ENCODE measurements around the gene IQCF6.

DNA sequence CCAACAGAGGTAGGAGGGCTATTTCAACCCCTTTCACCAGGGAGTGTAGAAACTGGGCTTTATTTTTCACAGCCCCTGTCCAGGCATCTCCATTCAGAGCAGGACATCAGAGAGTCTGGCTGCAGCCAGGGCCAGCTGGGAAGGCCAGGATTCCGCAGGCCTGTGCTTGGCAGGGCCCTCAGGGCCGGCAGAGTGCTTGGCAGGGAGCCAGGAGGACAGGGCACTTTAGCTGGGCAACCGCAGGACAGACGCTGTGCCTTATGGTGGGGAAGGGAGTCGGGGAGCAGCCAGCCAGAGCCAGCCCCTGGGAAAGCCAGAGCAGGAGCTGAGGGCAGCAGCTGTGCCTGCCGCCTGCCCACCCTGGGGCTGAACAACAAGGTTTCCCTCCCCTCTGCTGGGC lies 34.5 kb upstream of the IQCF6 start:
- TF ChIP-seq CTCF (IDR thresholded peaks at IDR 0.05; ENCODE audit: insufficient read depth, low read length) = no peak
- TF ChIP-seq, protein P1, sequence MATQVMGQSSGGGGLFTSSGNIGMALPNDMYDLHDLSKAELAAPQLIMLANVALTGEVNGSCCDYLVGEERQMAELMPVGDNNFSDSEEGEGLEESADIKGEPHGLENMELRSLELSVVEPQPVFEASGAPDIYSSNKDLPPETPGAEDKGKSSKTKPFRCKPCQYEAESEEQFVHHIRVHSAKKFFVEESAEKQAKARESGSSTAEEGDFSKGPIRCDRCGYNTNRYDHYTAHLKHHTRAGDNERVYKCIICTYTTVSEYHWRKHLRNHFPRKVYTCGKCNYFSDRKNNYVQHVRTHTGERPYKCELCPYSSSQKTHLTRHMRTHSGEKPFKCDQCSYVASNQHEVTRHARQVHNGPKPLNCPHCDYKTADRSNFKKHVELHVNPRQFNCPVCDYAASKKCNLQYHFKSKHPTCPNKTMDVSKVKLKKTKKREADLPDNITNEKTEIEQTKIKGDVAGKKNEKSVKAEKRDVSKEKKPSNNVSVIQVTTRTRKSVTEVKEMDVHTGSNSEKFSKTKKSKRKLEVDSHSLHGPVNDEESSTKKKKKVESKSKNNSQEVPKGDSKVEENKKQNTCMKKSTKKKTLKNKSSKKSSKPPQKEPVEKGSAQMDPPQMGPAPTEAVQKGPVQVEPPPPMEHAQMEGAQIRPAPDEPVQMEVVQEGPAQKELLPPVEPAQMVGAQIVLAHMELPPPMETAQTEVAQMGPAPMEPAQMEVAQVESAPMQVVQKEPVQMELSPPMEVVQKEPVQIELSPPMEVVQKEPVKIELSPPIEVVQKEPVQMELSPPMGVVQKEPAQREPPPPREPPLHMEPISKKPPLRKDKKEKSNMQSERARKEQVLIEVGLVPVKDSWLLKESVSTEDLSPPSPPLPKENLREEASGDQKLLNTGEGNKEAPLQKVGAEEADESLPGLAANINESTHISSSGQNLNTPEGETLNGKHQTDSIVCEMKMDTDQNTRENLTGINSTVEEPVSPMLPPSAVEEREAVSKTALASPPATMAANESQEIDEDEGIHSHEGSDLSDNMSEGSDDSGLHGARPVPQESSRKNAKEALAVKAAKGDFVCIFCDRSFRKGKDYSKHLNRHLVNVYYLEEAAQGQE (IDR thresholded peaks at IDR 0.05; ENCODE audit: insufficient replicate concordance, low read depth) = no peak
- TF ChIP-seq POLR2AphosphoS5 (IDR thresholded peaks at IDR 0.05; ENCODE audit: low read depth) = no peak
- TF ChIP-seq GABPA (IDR thresholded peaks at IDR 0.05; ENCODE audit: low read depth) = no peak

Measured in HL-60 (cell line).